Endothelial cell of umbilical vein (primary cell): ENCODE measurements around the gene RDM1.

Source experiments
- CTCF ChIP-seq, 2 donors: IDR thresholded peaks; 1 replicate in 1 of 2; 2 replicates in 1 of 2; pipeline ENCODE4 v1.5.1; 2011; ENCODE audit warnings: low read length in 2 of 2, mild to moderate bottlenecking in 2 of 2, moderate library complexity in 2 of 2, control low read depth in 1 of 2, inconsistent platforms in 1 of 2, low read depth in 1 of 2; ENCODE audit not compliant: insufficient read depth in 1 of 2; ENCODE audit errors: extremely low read depth in 1 of 2
- EZH2 ChIP-seq: IDR thresholded peaks from 2 replicates; pipeline ENCODE4 v1.6.1; 2012; ENCODE audit warnings: borderline replicate concordance, low read depth, mild to moderate bottlenecking, moderate library complexity, low read length, inconsistent platforms; ENCODE audit not compliant: severe bottlenecking
- FOS ChIP-seq: IDR thresholded peaks from 2 replicates; pipeline ENCODE4 v1.6.1; 2011; ENCODE audit warnings: mild to moderate bottlenecking, low read length, moderate library complexity, borderline replicate concordance; ENCODE audit not compliant: insufficient read depth
- MAX ChIP-seq: IDR thresholded peaks from 2 replicates; pipeline ENCODE4 v1.6.1; 2011; ENCODE audit not compliant: insufficient read depth, insufficient read length
- MYC ChIP-seq: IDR thresholded peaks from one replicate; pipeline ENCODE4 v1.6.1; 2011; ENCODE audit warnings: mild to moderate bottlenecking, low read depth, low read length
- POLR2A ChIP-seq: IDR thresholded peaks from 2 replicates; pipeline ENCODE4 v1.6.1; 2012; ENCODE audit warnings: low read depth, mild to moderate bottlenecking, control low read depth, low read length
- POLR2AphosphoS5 ChIP-seq: IDR thresholded peaks from 2 replicates; pipeline ENCODE4 v1.6.1; 2012; ENCODE audit warnings: low read depth, mild to moderate bottlenecking, control low read depth, low read length, moderate library complexity; ENCODE audit not compliant: insufficient read depth

GRCh38 chr17:35918665-35919064 is 11.9 kb downstream of the RDM1 start:
- TF ChIP-seq MYC (no peak), CTCF (IDR thresholded peaks at IDR 0.05; ENCODE audit: extremely low read depth in 1 of 2, insufficient read depth in 1 of 2, low read depth in 1 of 2, low read length in 2 of 2) (no peak), EZH2 (no peak), FOS (no peak), POLR2AphosphoS5 (no peak), POLR2A (no peak), MAX (no peak)
